HG03108 (cell line): Measurements from ENCODE around the gene GOLGA6L1.
"Not testable (repeated sequence)": the region's sequence is repeated elsewhere in the genome, so short reads cannot be mapped to it uniquely, and the experiment has no call there.

Source experiments
- ATAC-seq: cut with Tn5 transposase; IDR thresholded peaks from one replicate; pipeline ENCODE4 v1.9.1; 2021; ENCODE audit warnings: moderate library complexity; ENCODE audit not compliant: unreplicated experiment

Gene GOLGA6L1

GRCh38 chr15:23136722-23137121 is at the start of gene GOLGA6L1:
GOLGA6L1 (minus strand) TSS chr15:23136822; CDS start chr15:23136731, 91 bp downstream.
- ATAC-seq: not testable (repeated sequence)

GRCh38 chr15:23181201-23181600 is 44.6 kb upstream of the GOLGA6L1 start:
- not testable (repeated sequence) for ATAC-seq

GRCh38 chr15:23180547-23180927 is 43.9 kb upstream of the GOLGA6L1 start:
- ATAC-seq: not testable (repeated sequence)

GRCh38 chr15:23179768-23180546 is 43.3 kb upstream of the GOLGA6L1 start:
- ATAC-seq: not testable (repeated sequence)

- ATAC-seq: not testable (repeated sequence)
These were observed 40.1 kb upstream of the GOLGA6L1 start for GRCh38 chr15:23176683-23177082.

GRCh38 chr15:23175606-23176005 is 39.0 kb upstream of the GOLGA6L1 start:
- ATAC-seq: not testable (repeated sequence)

- not testable (repeated sequence) for ATAC-seq
These were observed 38.1 kb upstream of the GOLGA6L1 start for GRCh38 chr15:23174609-23175140.

- ATAC-seq: not testable (repeated sequence)
These were observed 3.8 kb downstream of the GOLGA6L1 start for GRCh38 chr15:23132787-23133186.

GRCh38 chr15:23118208-23118607 is 18.4 kb downstream of the GOLGA6L1 start:
- ATAC-seq: no peak

- ATAC-seq: no peak
These were observed 40.8 kb downstream of the GOLGA6L1 start for GRCh38 chr15:23095796-23096195.

GRCh38 chr15:23083115-23083514 is 53.5 kb downstream of the GOLGA6L1 start:
- ATAC-seq: no peak

- not testable (repeated sequence) for ATAC-seq
These were observed 54.5 kb downstream of the GOLGA6L1 start for GRCh38 chr15:23081996-23082737.

- no peak for ATAC-seq
These were observed 55.4 kb downstream of the GOLGA6L1 start for GRCh38 chr15:23081271-23081670.

GRCh38 chr15:23079766-23080165 is 56.9 kb downstream of the GOLGA6L1 start:
- no peak for ATAC-seq
